Muscle of arm (tissue), 12 donors: ENCODE measurements around the gene RETSAT. TPM values are rescaled to one million over a fixed set of nuclear protein-coding genes. Genes with fewer than 3 reads are reported as not detected.
A peak's percentile ranks its signal among the peaks of the same experiment; 100 is the strongest.
"Not testable (repeated sequence)": the region's sequence is repeated elsewhere in the genome, so short reads cannot be mapped to it uniquely, and the experiment has no call there.

Source experiments
- DNase-seq: peaks from one replicate; pipeline ENCODE4 v3.0.0-alpha.2; 2013
- polyA plus RNA-seq, 12 donors: library from polyadenylated mRNA; unstranded; fragments of 120-200 nt; gene quantifications; one replicate each; pipeline ENCODE4 v1.2.1, GENCODE V29; 2013; ENCODE audit not compliant: insufficient read length in 12 of 12

RETSAT gene
- polyA plus RNA-seq, 12 donors: 11.9 to 21.6 (median 14.7) TPM; not detected in 1

DNA sequence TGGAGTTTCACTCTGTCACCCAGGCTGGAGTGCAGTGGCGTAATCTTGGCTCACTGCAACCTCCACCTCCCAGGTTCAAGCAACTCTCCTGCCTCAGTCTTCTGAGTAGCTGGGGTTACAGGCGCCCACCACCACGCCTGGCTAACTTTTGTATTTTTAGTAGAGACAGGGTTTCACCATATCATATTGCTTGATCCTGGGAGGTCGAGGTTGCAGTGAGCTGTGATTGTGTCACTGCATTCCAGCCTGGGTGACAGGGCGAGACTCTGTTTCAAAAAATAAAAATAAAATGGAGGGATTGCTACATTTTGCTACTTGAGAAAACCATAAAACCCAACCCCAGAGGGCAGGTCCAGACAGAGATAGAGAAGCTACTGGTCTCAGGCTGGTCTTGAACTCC is 28.8 kb upstream of the RETSAT start:
- DNase-seq: not testable (repeated sequence)

DNA sequence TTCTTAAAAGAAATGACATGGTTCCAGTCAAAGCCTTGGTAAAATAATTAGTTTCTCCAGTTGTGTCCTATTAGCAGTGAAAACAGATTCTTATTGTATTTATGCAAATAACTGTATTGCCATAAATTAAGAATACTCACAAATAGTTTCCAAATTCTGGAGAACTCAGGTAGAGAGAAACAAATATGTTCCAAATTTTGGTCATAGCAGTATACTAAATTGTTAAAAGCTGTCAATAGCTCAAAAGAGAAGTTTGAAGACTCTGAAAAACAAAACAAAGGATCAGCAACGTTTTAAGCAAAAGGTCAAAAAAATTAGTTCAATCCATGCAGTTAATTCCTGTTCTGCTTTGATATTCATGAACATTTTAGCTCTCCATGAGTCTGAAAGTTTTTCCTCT is 25.7 kb upstream of the RETSAT start:
- DNase-seq: no peak

DNA sequence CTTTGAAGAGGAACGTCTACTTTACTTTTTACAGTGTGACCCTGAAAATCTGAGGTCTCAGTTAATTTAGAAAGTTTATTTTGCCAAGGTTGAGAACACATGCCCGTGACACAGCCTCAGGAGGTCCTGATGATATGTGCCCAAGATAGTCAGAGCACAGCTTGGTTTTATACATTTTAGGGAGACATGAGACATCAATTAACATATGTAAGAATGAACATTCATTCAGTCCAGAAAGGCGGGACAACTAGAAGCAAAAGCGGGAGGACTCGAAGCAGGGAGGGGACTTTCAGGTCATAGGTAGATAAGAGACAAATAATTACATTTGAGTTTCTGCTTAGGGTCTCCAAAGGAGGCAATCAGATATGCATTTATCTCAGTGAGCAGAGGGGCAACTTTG is 23.9 kb upstream of the RETSAT start:
- DNase-seq: no peak

DNA sequence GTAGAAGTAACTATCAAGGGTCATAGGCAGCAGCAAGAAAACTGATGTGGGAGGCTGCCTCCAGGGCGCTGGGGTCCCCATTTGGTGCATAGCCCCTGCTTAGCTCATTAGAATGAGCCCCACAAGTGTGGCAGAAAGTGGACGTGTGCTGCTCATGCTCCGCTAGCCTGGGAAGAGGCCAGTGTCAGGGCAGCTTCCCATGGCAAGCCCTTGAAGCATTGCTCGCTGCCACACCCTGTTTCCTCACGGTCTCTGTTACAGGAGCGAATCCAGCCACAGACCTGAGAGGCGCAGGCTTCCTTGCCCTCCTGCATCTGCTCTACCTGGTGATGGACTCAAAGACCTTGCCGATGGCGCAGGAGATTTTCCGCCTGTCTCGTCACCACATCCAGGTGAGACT is 22.8 kb upstream of the RETSAT start:
- DNase-seq: no peak

DNA sequence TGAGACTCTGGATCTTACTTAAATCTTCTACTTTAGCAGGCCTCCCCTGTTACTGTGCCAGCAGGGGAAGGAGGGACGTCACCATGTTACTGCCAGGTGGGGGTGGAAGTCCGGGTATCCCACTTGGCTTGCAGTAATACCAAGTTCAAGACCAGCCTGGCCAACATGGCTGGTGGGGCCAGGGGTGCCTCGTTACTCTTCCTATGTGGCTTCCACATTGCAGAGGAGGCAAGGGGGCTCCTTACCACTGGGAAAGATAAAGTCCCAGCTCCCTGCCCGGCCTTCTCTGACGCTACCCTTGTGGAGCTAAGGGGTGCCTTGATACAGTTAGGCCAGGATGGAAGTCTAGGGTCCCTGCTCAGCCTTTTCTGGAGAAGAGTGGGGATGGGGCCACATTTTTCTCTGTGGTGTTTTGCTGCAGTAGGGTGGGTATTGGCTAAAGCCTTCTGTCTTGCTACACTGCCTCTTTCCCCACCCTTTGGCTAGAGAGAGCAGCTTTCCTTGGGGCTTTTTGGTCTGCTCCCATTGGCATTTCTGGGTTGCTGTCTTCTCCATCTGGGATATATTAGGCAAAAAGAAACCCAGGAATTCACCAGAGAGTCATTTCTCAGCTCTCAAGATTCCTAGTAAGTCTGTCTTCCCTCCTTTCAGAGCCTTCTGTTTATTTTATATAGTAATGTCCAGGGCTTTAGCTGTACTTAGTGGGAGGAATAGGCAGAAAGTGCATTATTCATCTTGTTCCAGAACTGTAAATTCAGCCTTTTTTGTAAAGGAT is 22.1 kb upstream of the RETSAT start:
- DNase-seq: no peak

DNA sequence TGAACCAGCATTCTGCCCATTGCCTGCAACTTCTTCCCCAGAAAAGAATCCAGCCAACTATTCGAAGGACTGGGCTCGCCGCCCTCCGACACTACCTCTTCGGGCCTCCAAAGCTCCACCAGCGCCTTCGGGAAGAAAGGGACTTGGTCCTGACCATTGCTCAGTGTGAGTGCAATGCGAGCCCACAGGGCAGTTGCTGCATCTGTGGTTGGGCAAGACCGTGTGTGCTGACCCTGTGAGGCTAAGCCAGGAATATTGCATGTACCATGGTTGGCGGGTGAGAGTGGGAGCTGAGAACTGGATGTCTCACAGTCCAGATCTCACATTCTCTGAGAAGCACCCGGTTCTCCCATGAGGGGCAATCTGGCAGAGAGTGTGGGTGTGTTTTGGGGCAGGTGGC is 16.7 kb upstream of the RETSAT start:
- no peak for DNase-seq

DNA sequence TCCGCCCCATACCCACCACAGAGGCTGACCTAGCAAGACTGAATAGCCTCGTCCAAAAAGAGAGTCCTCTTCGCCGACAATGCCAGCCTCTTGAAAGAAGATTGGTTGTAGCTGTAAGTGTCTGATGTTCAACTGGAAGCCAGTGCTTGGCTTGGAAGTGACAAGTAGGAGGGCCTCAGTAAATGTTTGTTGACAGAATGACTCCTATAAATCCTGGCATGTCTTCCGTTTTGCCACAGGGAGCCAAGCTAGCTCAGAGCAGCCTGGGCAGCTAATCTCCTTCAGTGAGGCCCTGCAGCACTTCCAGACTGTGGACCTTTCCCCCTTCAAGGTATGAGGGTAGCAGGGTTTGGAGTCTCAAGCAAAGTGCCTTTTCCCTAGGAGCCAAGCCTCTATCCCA is 15.2 kb upstream of the RETSAT start:
- no peak for DNase-seq

DNA sequence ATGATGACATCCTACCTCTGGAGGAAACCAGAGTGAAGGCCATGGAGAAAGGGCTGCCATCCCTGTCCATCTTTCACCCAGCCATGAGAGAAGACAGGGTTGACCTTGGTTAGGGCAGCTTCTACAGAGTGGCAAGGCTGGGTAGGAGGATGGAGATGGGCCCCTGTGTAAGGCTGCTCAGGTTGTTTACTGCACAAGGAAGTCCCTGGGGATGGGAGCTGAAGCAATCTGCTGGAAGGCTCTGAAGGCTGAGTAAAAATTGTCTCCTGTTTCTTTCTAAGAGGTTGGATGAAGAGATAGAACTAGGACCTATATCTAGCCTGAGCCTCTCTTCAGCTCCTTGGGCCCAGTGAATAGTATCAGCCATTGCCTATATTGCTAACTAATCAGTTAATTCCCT is 14.6 kb upstream of the RETSAT start:
- no peak for DNase-seq

DNA sequence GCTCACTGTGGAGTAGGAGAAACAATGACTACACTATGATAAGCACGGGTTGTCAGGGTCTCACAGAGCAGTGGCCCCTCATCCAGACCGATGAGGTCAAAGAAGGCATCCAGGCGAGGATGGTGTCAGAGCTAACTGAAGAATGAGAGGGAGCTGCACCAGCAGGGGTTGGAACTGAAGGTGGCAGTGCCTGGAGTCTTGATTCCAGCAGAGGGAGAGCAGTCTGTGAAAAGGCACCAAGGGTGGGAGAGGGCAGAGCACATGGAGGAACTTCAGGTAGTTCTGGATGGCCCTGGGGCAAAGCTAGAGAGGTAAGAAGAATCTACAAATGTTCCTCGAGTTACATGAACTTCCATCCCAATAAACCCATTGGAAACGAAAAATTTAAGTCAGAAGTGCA is 12.9 kb upstream of the RETSAT start:
- no peak for DNase-seq

DNA sequence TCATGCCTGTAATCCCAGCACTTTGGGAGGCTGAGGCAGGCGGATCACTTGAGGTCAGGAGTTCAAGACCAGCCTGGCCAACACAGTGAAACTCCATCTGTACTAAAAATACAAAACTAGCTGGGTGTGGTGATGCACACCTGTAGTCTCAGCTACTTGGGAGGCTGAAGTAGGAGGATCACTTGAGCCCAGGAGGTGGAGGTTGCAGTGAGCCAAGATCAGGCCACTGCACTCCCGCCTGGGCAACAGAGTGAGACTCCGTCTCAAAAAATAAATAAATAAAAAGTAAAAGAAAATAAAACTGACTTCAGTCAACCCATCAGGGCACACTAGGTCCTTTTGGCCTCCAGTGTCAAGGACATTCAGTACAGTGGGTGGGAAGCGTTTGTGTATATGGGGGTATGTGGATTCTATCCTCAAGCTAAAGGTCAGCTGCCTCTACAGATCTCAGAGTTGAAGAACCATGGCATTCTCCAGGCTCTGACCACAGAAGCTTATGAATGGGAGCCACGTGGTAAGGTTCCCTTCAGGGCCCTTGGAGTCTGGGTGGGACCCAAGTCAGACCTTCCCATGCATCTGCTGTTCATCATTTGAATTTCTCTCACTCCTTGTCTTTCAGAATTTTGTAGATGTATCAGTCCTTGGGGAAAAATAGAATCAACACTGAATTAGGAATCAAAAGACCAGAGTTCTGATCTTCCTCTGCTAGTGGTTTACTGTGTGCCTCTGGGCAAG is 8.5 kb upstream of the RETSAT start:
- not testable (repeated sequence) for DNase-seq

DNA sequence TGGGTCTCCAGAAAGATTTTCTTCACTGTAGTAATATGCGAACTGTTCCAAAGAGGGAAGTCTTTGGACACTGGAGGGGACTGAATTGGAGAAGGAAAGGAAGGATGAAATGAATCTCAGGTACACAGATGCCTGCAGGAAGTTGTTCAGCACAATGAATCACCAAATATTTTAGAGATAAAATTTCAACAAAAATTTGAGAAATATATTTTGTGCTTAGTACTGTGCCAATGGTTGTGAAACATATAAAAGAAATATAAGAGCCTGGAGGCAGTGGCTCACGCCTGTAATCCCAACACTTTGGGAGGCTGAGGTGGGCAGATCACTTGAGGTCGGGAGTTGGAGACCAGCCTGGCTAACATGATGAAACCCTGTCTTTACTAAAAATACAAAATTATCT is 3.4 kb upstream of the RETSAT start:
- DNase-seq: no peak

DNA sequence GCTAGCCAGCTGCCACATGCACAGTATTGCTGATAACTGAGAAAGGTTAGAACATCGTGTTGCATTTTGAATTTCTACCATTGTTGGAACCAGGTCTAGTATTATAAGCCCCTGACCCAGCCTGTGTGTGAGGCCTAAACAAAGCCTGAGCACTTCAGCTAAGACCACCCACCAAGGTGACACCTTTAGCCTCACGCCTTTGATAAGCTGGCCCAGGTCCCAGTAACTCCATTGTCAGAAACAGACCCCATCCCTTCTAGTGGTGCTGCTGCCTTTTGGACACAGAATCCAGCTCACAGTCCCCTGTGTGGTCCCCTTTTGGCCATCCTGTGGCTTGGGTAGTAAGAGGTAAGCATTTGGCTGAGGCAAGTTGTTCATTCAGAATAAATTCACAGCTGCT is 1.9 kb upstream of the RETSAT start:
- DNase-seq: no peak

DNA sequence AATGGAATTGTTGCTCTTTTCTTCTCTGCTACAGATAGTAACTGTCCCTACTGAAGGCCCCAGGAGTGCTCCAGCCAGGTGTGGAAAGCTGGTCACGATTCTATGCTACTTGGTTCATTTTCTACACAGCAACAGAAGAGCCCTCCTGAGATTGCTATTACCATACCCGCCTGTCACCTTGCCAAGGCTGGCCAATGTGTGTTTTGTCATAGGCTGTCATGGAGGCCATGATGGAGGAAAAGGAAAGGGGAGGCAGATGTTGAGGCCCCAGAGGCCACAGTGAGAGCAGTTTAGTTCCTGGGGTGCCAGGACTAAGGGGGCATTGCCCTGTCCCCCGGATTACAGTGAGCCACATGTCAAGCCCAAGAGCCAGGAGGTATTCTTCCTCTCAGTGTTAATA is 1.2 kb upstream of the RETSAT start:
- DNase-seq: no peak

DNA sequence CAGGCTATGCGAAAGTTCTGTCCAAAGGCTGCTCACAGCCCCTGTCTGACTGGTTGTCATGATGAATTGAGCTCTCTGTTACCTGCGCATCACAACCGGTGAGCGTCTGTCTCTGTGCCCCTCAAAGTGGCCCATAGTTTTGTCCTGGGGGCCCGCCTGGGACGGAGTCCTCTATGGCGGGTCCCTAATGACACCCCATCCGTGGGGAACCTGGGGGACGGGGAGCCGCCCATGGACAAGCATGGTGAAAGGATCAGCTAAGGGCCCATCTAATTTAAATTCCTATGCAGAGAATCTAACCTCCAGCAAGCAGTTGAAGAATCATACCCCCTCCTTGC is 714 bp upstream of the RETSAT start:
- no peak for DNase-seq

DNA sequence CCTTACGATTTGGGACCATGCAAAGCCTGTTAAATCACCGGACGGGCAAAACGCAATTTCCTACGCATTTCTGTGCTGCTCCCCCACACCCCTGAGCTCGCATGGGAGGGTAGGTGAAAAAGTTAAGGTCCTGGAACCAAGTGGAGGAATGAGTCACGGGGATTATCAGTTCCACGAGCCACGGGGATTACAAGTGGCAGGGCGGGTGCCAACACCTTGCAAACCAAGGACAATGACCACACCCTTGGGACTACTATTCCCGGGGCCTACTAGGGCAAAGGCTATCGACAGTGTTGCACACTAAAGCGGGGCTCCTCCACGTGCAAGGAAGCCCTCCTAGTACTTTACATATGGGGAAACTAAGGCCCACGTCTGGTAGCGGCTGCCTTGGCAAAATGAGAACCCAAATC is 447 bp downstream of the RETSAT start:
- DNase-seq: peak; percentile 17

DNA sequence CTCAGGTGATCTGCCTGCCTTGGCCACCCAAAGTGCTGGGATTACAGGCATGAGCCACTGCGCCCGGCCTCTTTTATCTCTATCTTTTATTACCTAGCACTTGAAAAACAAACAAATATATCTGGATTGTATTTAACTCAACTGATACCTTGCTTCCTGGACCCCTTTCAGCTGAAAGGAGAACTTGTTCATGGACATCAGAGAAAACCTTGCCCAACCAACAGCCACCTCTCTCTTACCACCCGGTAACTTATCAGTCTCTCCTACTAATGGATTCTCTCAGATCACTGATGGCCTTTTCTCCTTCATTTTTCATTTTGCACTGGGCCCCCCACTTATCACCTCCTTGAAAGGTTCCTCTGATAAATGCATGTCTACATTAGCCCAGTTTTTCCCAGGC is 6.7 kb downstream of the RETSAT start:
- DNase-seq: no peak

DNA sequence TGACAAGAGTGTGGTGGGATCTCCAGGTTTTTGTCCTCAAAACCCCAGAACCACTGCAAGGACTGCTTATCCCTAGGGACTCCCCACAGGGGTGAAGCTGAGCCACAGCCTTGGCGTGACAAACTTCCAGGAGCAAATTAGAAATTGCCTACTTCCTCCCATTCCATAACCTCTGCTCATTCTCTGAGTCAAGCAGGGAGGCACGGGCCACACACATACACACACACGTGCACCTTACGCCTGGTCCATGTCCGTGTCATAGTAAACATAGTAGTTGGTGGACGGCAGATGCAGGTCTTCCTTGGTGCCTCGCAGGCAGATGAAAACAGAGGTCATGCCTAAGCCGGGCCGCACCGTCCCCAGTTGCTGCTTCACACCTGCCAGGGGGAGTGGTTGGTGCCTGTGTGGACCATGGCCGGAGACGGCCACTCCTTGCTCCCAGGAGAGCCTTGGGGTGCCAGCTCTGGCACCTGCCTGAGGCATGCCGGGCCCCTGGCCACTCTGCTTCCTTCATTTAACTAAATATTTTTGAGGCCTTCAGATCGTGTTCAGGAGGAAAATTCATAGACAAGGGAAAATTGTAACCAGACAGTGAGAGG is 9.9 kb downstream of the RETSAT start:
- no peak for DNase-seq

DNA sequence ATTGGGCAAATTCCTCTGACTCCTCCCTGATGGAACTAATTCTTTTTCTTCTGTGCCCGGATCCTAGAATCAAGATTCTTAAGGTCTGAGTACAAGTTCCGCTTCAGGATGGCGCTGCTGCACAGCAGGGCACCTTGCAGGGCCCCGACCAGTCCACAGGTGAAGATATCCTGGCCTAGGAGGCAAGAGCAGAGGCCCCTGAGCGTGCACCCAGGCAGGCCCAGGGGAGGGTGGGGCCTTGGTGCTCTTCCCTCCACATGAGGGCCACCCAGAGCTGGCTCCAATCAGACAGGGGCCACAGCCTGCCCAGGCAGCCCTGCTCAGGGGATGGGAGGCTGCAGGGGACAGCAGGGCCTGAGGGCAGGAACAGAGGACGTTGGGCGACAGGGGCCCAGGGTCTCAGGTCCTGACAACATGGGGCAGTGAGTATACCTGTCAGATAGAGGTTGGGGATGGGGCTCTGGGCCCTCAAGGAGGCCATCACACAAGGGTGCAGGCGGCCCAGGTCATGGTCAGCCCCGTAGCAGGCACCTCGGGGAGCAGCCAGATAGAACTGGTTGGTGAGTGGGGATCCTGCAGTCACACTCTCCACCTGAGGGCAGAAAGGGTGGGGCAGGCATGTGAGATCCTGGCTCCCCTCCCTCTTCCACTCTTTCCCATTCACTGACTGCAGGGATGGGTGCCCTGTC is 11.0 kb downstream of the RETSAT start:
- DNase-seq: not testable (repeated sequence)

DNA sequence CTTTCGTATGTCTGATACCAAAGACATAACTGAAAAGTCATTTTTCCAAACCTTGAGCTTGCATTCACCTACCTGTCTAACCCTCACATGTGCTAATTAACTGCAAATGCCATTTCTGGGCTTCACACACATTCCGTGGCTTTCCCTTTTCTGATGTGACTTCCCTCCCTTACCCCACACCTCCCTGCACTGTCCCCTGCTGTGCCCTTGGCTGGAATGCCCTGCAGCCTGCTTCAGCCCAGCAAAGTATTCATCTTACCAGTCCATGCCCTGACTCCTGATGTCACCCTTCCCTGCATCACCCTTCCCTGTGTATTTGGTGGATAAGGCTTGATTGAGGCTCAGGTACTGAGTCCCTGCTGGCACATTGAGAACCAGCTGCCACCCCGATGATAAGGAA is 12.2 kb downstream of the RETSAT start:
- no peak for DNase-seq

DNA sequence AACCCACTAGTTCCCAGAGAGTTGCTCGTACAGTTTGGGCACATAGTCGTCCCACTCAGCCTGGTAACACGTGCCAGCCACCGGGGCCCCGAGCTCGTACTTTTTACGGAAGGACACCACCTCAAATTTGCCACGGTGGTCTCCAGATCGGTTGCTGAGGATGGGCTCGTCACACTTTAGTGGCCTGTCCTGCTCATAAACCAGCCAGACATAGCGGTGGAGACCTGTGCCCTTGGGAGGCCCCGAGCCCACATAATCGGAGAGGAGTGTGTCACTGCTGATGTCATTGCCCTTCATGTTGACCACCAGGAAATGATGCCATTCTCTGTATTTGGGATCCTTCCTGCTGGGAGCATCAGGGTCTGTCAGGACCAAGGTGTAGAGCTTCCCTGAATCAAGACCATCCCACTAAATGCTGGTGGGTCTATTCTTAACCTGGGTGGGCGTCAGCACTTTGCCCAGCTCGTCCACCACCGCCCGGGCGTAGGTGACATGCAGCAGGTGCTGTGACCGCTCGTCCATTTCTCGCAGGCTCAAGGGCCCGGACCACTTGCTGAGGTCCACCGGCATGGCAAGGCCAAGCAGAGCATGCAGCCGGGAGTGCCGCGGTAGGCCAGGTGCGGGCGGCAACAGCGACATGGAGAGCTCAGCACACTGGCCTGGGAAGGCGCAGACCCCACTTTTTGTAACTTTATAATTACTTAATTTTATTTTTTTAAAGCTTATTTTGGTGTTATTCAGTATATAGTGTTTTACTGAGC is 12.9 kb downstream of the RETSAT start:
- DNase-seq: no peak

DNA sequence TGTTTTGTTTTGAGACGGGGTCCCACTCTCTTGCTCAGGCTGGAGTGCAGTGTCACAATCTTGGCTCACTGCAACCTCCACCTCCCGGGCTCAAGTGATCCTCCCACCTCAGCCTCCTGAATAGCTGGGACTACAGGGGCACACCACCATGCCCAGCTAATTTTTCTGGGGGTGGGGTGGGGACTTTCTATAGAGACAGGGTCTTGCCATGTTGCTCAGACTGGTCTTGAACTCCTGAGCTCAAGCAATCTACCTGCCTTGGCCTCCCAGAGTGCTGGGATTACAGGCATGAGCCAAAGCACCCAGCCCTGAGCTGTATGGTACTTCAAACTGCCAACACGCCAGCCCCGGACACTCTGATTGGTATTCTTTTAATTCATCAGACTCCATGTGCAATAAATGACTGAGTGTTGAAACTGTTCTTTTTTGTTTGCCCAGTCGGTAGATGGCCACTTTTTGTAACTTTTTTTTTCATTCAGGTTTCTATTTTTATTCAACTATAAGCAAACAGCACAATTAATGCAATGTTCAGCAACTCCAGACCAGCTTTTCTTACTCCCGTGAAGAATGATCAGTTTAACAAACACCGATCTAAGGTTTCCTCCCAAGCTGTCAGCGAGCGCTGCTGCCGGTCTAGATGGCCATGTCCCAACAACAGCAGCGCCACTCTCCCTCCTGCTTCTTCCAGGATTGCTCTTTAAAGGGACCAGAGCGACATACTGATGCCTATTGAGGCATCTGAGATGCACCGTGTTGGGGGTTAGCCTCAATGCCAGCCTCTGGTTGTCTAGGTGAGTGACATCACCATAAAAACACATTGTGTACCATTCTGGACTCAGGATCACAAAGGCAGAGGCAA is 14.1 kb downstream of the RETSAT start:
- DNase-seq: no peak
